Right ventricle myocardium inferior (tissue), 1 donor: ENCODE data around the gene NFIB. TPM values are rescaled to one million over a fixed set of nuclear protein-coding genes. Genes with fewer than 3 reads are reported as not detected.

ENCODE experiments used
- ATAC-seq: fragments of 200-7000 bp; cut with Tn5 transposase; one replicate; pipeline ENCODE4 v1.9.1; 2020; ENCODE audit warnings: mild to moderate bottlenecking, moderate library complexity
- DNase-seq: peaks from one replicate; pipeline ENCODE4 v3.0.0; 2021; ENCODE audit errors: missing footprints
- intact Hi-C: fragments of 100-400 bp; cut with DNase I; formaldehyde crosslinking; loops from one replicate; pipeline ENCODE4 v1.11.0; 2022
- total RNA-seq: library from RNA; stranded (reverse); fragmentation: NEBNext Ultra II Directional; extraction: Animal tissue kit (Norgen Biotek cat#: 25700); gene quantifications from one replicate; pipeline ENCODE4 v1.2.1, GENCODE V29; 2021
- donor health status: DM: no; HTN: yes; CAD: no; lungs with severe emphysema.

Gene NFIB
- total RNA-seq, 1 donor from 2014 or later = 116 TPM

- ATAC-seq (no peak), DNase-seq (no peak)
- intact Hi-C loops = no loop called here
Measured at GRCh38 chr9:14131356-14132088, 182.4 kb downstream of the NFIB start.

- intact Hi-C loops = no loop called here
- no peak for ATAC-seq
- DNase-seq = no peak
Measured at GRCh38 chr9:14127656-14128055, 186.3 kb downstream of the NFIB start.

- intact Hi-C loops = no loop called here
- ATAC-seq (no peak), DNase-seq (no peak)
Measured at GRCh38 chr9:14119694-14120514, 194.0 kb downstream of the NFIB start.

GRCh38 chr9:14112226-14112625 is 201.7 kb downstream of the NFIB start:
- intact Hi-C loops = loop anchor here (5.0 kb wide), 1 partner anchor 130 kb away; no protein-coding TSS in a partner anchor
- ATAC-seq = no peak
- no peak for DNase-seq

- intact Hi-C loops = loop anchor here (5.0 kb wide), 1 partner anchor 131 kb away; no protein-coding TSS in a partner anchor
Measured at GRCh38 chr9:14111696-14112095, 202.2 kb downstream of the NFIB start.

GRCh38 chr9:14107977-14108376 is 206.0 kb downstream of the NFIB start:
- no peak for DNase-seq
- intact Hi-C loops = no loop called here
- peak; percentile 56 for ATAC-seq

More at GRCh38 chr9:14111696-14112095, 202.2 kb downstream of the NFIB start:
- DNase-seq (no peak), ATAC-seq (no peak)

GRCh38 chr9:14107495-14107894 is 206.4 kb downstream of the NFIB start:
- ATAC-seq (no peak), DNase-seq (no peak)
- intact Hi-C loops = no loop called here

- DNase-seq (no peak), ATAC-seq (no peak)
- intact Hi-C loops = no loop called here
Measured at GRCh38 chr9:14106699-14107098, 207.2 kb downstream of the NFIB start.

GRCh38 chr9:14104496-14104895 is 209.4 kb downstream of the NFIB start:
- ATAC-seq (no peak), DNase-seq (no peak)
- intact Hi-C loops = no loop called here

- DNase-seq = no peak
- no peak for ATAC-seq
- intact Hi-C loops = no loop called here
Measured at GRCh38 chr9:14103115-14103514, 210.8 kb downstream of the NFIB start.

- ATAC-seq (no peak), DNase-seq (no peak)
- intact Hi-C loops = loop anchor here (5.0 to 10.0 kb wide), 7 partner anchors 72 to 655 kb away; no protein-coding TSS in a partner anchor
Measured at GRCh38 chr9:14099737-14100136, 214.2 kb downstream of the NFIB start.

- intact Hi-C loops = loop anchor here (5.0 to 10.0 kb wide), 7 partner anchors 71 to 654 kb away; no protein-coding TSS in a partner anchor
- ATAC-seq (no peak), DNase-seq (no peak)
Measured at GRCh38 chr9:14098486-14099180, 215.3 kb downstream of the NFIB start.

GRCh38 chr9:14097666-14098415 is 216.1 kb downstream of the NFIB start:
- intact Hi-C loops = loop anchor here (2.0 to 10.0 kb wide), 8 partner anchors 71 to 653 kb away; partner anchors contain the start of gene NFIB
- no peak for DNase-seq

GRCh38 chr9:14097215-14097614 is 216.7 kb downstream of the NFIB start:
- intact Hi-C loops = loop anchor here (2.0 to 10.0 kb wide), 8 partner anchors 70 to 652 kb away; partner anchors contain the start of gene NFIB

More at GRCh38 chr9:14097666-14098415, 216.1 kb downstream of the NFIB start:
- ATAC-seq = no peak

GRCh38 chr9:14096258-14096922 is 217.6 kb downstream of the NFIB start:
- intact Hi-C loops = loop anchor here (2.0 to 10.0 kb wide), 8 partner anchors 69 to 652 kb away; partner anchors contain the start of gene NFIB
- no peak for DNase-seq

More at GRCh38 chr9:14097215-14097614, 216.7 kb downstream of the NFIB start:
- no peak for DNase-seq
- ATAC-seq = peak; percentile 77

GRCh38 chr9:14095277-14095676 is 218.7 kb downstream of the NFIB start:
- no peak for DNase-seq
- ATAC-seq = no peak
- intact Hi-C loops = loop anchor here (5.0 to 10.0 kb wide), 7 partner anchors 68 to 650 kb away; no protein-coding TSS in a partner anchor

More at GRCh38 chr9:14096258-14096922, 217.6 kb downstream of the NFIB start:
- peak; percentile 75 for ATAC-seq

- ATAC-seq = no peak
- no peak for DNase-seq
- intact Hi-C loops = loop anchor here (10.0 kb wide), 4 partner anchors 310 to 650 kb away; no protein-coding TSS in a partner anchor
Measured at GRCh38 chr9:14094491-14094890, 219.4 kb downstream of the NFIB start.
